Gastrocnemius medialis (tissue), 4 donors: ENCODE measurements around the gene ARSB.

ENCODE experiments used
- CTCF ChIP-seq, 5 experiments: fragments of 450-650 bp in 3 of 5; fragments of 200-600 bp in 2 of 5; sonication (generic) in 2 of 5; IDR thresholded peaks in 4 of 5; conservative IDR thresholded peaks in 1 of 5; 1 replicate in 4 of 5; 2 replicates in 1 of 5; pipeline ENCODE4 v1.5.1; 2016 to 2019; ENCODE audit warnings: antibody characterized with exemption in 5 of 5, mild to moderate bottlenecking in 3 of 5, moderate library complexity in 3 of 5
- POLR2A ChIP-seq, 2 donors: fragments of 450-650 bp; IDR thresholded peaks; one replicate each; pipeline ENCODE4 v1.6.1; 2017; ENCODE audit warnings: antibody characterized with exemption in 2 of 2, mild to moderate bottlenecking in 2 of 2, moderate library complexity in 2 of 2

- TF ChIP-seq POLR2A (IDR thresholded peaks at IDR 0.05) (no peak), CTCF (IDR thresholded peaks at IDR 0.05 in 4 of 5, conservative IDR thresholded peaks at IDR 0.05 in 1 of 5) (no peak)
Observed at GRCh38 chr5:78755822-78756429, 229.2 kb downstream of the ARSB start.
